Tibial artery (tissue), 4 donors: Measurements from ENCODE around the gene PPP1R3C.

Experiments used
- DNase-seq, 2 donors: peaks; one replicate each; pipeline ENCODE4 v3.0.0-alpha.2; 2019
- H3K27ac ChIP-seq, 2 donors: fragments of 200-600 bp; sonication (generic) in 1 of 2; 1 replicate in 1 of 2; 2 replicates in 1 of 2; pipeline ENCODE4 v1.5.1; 2018 to 2019; ENCODE audit warnings: mild to moderate bottlenecking in 1 of 2
- H3K27me3 ChIP-seq, 2 donors: fragments of 200-600 bp; sonication (generic) in 1 of 2; one replicate each; pipeline versions ENCODE4 v1.5.1 to v1.6.0; 2016 to 2019
- H3K36me3 ChIP-seq, 3 donors: fragments of 200-600 bp; sonication (generic) in 2 of 3; one replicate each; pipeline ENCODE4 v1.5.1; 2016 to 2019; ENCODE audit warnings: mild to moderate bottlenecking in 2 of 3
- H3K4me1 ChIP-seq, 4 donors: fragments of 200-600 bp; sonication (generic) in 2 of 4; 1 replicate in 3 of 4; 2 replicates in 1 of 4; pipeline ENCODE4 v1.5.1; 2016 to 2019
- H3K4me3 ChIP-seq, 2 donors: fragments of 200-600 bp; sonication (generic) in 1 of 2; 1 replicate in 1 of 2; 2 replicates in 1 of 2; pipeline ENCODE4 v1.5.1; 2018 to 2019; ENCODE audit warnings: mild to moderate bottlenecking in 2 of 2
- H3K9me3 ChIP-seq, 3 donors: fragments of 200-600 bp; sonication (generic) in 1 of 3; one replicate each; pipeline ENCODE4 v1.5.1; 2016 to 2019
- intact Hi-C: fragments of 100-400 bp; cut with DNase I; formaldehyde crosslinking; loops from one replicate; pipeline ENCODE4 v1.15.0; 2023; ENCODE audit warnings: low total_unique reads
- TF ChIP-seq, protein P1 (sequence below), 2 experiments: fragments of 200-600 bp in 1 of 2; fragments of 450-650 bp in 1 of 2; IDR thresholded peaks; one replicate each; pipeline ENCODE4 v1.5.1; 2017 to 2019; ENCODE audit warnings: antibody characterized with exemption in 2 of 2, mild to moderate bottlenecking in 1 of 2, moderate library complexity in 1 of 2

Gene PPP1R3C

DNA sequence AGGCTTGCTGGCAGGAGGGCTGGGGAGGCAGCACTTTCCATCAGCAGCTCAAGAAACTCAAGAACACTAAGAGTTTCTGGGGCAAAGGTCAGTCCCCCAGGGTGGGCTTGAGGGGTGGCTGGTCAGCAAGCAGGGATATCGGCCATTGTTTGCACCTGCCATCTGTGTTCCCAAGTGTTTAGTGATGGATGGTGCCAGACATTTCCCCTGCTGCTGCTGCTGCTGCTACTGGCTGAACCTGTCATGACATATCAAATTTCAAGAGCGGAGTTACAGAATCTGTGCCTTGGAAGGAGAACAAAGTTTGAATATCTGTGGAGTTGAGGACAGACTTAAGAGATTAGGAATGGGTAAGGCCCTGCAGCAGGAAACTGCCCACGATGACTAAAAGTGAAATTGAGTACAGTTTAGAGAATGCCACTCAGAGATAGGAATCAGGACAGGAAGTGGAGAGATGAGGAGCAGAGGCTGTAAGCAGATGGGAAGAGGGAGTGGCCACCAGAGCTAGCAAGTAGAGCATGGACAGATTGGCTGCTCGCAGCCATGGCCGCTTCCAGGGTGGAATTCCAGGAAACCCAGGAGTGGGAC, 39.2 kb upstream of the PPP1R3C start:
- no peaks in the 10 kb centered on the region for H3K9me3 ChIP-seq
- no peaks in the 10 kb centered on the region for H3K4me1 ChIP-seq
- H3K4me3 ChIP-seq = no peak overlapping the region
- no peaks in the 10 kb centered on the region for H3K36me3 ChIP-seq
- no peaks in the 10 kb centered on the region for H3K27me3 ChIP-seq
- no peak for DNase-seq
- H3K27ac ChIP-seq = no peak overlapping the region
- TF ChIP-seq, protein P1, sequence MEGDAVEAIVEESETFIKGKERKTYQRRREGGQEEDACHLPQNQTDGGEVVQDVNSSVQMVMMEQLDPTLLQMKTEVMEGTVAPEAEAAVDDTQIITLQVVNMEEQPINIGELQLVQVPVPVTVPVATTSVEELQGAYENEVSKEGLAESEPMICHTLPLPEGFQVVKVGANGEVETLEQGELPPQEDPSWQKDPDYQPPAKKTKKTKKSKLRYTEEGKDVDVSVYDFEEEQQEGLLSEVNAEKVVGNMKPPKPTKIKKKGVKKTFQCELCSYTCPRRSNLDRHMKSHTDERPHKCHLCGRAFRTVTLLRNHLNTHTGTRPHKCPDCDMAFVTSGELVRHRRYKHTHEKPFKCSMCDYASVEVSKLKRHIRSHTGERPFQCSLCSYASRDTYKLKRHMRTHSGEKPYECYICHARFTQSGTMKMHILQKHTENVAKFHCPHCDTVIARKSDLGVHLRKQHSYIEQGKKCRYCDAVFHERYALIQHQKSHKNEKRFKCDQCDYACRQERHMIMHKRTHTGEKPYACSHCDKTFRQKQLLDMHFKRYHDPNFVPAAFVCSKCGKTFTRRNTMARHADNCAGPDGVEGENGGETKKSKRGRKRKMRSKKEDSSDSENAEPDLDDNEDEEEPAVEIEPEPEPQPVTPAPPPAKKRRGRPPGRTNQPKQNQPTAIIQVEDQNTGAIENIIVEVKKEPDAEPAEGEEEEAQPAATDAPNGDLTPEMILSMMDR (IDR thresholded peaks at IDR 0.05) = no peak
- intact Hi-C loops = no loop called here

DNA sequence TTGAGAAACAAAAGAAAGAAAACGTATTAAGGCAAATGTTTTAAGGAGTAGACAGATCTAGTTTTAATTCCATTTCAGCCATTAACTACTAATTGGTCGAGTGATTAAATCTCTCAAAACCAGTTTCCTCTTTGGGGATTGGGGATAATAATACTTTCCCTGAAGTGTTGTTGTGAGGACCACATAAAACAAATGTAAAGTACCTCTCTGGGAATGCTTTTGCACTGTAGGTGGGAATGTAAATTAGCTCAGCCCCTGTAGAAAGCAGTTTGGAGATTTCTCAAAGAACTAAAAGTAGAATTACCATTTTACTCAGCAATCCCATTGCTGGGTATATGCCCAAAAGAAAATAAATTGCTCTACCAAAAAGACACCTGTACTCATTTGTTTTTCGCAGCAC, 36.0 kb upstream of the PPP1R3C start:
- DNase-seq = no peak
- intact Hi-C loops = no loop called here

DNA sequence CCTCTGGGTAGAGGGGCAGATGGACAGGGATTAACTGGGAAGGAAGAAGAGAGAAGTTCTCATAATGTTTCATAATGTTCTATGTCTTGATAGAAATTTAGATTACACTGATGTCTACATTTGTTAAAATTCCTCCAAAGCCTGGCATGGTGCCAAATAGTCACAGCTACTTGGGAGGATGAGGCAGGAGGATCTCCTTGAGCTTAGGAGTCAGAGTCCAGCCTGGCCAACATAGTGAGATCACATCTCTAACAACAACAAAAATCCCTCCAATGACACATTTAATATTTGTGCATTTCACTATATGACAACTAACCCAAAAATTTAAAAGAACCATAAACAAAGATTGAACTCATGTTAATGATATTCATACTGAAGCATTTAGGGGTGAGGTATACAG, 33.0 kb upstream of the PPP1R3C start:
- Histone ChIP-seq H3K4me1 (no peaks in the 10 kb centered on the region), H3K27ac (no peak overlapping the region), H3K36me3 (no peaks in the 10 kb centered on the region), H3K9me3 (no peaks in the 10 kb centered on the region), H3K27me3 (no peaks in the 10 kb centered on the region), H3K4me3 (no peak overlapping the region)
- DNase-seq = no peak
- TF ChIP-seq, protein P1 (IDR thresholded peaks at IDR 0.05) = no peak
- intact Hi-C loops = no loop called here

More for the DNA sequence above, 36.0 kb upstream of the PPP1R3C start:
- TF ChIP-seq, protein P1 (IDR thresholded peaks at IDR 0.05) = no peak
- H3K9me3 ChIP-seq = no peaks in the 10 kb centered on the region
- no peaks in the 10 kb centered on the region for H3K27me3 ChIP-seq
- H3K4me1 ChIP-seq = no peaks in the 10 kb centered on the region
- H3K4me3 ChIP-seq = no peak overlapping the region
- no peak overlapping the region for H3K27ac ChIP-seq
- no peaks in the 10 kb centered on the region for H3K36me3 ChIP-seq

DNA sequence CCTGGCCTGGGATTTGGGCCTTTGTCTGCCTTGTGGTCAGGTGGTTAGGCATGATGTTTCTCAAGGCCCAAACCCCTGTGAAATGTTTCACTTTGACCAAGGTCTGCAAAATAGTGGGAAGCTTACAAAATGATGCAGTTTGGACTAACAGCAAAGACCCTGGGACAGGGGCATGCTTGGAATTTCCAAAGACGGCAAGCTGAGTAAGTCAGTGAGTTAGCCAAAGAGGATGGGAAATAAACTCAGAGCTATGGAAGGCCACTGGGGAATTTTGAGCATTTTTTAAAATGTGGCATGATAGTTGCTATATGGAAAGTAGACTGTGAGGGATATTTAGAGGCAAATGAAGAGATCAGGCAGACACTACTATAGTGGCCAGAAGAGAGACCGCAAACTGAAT, 31.6 kb upstream of the PPP1R3C start:
- TF ChIP-seq, protein P1 (IDR thresholded peaks at IDR 0.05) = no peak
- Histone ChIP-seq H3K4me1 (no peaks in the 10 kb centered on the region), H3K27me3 (no peaks in the 10 kb centered on the region), H3K4me3 (no peak overlapping the region), H3K27ac (no peak overlapping the region), H3K9me3 (no peaks in the 10 kb centered on the region), H3K36me3 (no peaks in the 10 kb centered on the region)
- intact Hi-C loops = no loop called here
- DNase-seq = no peak

DNA sequence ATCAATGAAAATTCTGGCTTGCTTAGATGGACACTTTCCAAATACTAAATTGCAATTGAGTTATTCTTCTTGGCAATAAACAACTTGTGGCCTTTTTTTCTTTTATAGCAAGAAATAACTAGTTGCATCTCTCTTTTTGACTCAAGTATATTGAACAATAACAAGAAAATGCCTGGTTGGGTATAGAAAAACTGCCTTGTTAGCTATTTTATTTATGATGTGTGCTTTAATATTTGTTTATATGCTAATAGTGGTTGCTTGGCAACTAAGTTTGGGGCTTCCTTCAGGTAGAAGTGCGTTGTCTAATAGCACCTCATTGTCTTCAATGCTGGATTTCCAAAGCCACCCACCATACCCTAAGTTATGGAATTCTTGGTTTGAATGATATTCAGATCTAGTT, 30.1 kb upstream of the PPP1R3C start:
- Histone ChIP-seq H3K27ac (no peak overlapping the region), H3K9me3 (no peaks in the 10 kb centered on the region), H3K4me1 (no peaks in the 10 kb centered on the region), H3K36me3 (no peaks in the 10 kb centered on the region), H3K4me3 (no peak overlapping the region), H3K27me3 (no peaks in the 10 kb centered on the region)
- DNase-seq = no peak
- TF ChIP-seq, protein P1 (IDR thresholded peaks at IDR 0.05) = no peak
- intact Hi-C loops = no loop called here
